HG03060 (cell line): ENCODE measurements around the gene TMEM100.

Experiments
- ATAC-seq: cut with Tn5 transposase; IDR thresholded peaks from one replicate; pipeline ENCODE4 v1.9.1; 2021; ENCODE audit warnings: low read depth, moderate number of reproducible peaks; ENCODE audit not compliant: unreplicated experiment

The TMEM100 gene

DNA sequence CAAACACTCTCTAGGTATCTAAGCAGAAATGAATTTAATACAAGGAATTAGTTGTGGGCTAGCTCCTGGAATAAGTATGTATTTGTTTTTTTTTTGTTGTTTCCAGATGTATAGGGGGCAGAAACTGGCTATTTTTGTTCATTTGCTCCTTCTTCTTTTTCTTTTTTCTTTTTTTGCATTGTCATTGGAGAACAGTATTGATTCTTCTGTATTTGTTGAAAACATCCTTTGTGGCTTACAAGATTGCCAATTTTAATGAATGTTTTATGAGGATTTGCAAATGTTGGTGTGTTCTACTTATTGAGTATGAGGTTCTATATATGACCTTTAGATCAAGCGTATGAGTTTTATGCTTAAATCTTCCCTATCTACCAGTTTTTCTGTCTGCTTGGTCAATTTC, 22.6 kb upstream of the TMEM100 start:
- no peak for ATAC-seq

DNA sequence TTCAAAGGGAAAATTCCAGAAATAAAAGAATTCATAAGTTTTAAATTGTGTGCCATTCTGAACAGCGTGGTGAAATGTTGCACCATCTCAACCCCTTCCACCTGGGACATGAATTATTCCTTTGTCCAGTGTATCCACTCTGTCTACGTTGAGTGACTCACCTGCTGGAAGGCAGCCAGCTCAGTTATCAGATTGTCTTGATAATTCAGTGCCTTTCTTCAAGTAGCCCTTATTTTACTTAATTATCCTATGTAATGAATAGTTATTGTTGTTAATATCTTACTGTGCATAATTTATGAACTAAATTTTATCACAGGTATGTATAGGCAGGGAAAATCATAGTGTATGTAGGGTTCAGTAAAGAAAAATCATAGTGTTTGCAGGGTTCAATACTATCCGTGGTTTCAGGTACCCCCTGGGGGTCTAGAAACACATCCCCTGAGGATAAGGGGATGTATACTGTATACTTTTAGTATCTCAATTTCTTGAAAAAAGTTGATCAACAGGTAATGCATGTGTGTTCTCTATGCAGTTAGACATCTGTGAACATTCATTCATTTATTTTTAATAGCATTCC, 20.5 kb upstream of the TMEM100 start:
- peak; percentile 27 for ATAC-seq

DNA sequence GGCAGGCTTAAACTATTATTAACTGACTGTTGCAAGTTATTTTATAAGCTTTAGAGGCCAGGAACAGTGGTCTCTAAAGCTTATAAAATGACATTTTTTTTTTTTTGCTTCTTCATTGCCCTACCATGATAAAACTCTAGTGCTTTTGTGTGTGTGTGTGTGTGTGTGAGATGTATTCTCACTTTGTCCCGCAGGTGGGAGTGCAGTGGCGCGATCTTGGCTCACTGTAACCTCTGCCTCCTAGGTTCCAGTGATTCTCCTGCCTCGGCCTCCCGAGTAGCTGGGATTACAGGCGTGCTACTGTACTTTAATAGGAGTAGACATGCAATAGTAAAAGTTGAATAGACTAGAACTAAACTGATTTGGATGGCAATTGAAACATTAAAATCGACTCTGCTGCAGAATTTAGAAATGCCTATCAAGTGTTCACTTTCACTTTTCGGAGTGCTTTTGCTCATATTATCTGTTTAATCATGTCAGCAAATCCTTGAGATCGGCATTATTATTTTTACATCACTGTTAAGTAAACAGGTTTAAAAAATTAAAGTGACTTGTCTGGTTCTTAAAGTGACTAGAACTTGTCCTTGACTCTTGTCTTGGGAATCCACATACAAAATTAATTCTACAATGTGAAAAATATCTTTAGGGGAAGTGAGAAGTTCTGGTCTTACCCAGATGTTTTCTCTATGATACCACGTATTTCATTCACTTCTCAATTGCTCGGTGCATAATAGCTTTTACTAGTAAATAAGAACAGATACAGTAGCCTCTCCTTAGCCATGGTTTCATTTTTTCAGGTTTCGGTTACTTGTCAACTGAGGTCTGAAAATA, 19.8 kb upstream of the TMEM100 start:
- ATAC-seq: peak; percentile 82

DNA sequence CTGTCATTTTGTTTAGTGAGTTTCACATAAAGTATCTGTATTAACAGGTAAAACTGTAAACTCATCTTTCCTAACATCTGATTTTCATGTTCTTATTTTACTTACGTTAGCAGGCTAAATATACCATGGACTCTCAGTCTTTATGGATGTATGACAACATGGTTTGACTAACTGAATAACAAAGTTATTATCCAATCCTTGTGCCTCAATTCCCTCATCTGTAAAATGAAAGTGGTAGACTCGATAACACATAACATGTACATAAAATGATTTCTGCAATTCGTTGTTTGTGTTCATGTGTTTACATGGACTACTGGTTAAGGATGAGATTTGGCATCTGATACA, 18.7 kb upstream of the TMEM100 start:
- no peak for ATAC-seq

DNA sequence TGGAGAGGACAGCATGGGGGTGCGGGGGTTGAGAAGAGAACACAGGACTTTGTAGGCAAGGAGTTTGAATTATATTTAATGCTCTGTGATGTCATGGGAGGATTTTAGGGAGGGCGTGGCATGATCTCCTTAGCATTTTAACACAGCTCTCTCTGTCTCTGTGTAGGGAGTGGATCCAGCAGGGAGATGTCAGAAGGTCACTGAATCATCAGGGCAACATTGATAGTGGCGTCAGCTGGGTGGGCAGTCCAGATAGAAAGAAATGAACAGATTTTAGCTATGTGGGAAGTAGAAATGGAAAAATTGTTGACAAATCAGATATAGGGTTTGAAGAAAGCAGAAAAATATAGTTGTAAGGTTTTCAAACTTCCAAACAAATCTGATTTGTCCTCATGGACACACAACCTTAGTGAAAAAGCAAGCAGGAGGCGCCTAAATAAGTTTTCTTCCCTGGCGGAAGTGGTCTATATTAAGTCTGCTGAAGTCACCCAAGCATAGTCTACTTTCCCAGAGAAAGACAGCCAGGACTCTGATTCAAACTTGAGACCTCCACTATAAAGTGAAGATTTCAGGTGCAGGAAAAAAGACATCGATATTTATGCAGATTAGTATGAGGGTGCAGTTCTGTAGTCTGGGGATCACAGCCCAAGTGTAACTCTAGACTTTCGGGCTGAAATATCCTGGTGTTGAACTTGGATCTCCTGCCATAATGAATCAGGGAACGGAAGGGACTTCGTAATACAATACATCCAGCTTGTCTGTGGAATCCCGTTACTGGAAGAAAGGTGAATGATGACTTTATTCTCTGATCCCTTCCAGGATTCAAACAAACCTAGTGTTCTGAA, 18.1 kb upstream of the TMEM100 start:
- ATAC-seq: no peak

DNA sequence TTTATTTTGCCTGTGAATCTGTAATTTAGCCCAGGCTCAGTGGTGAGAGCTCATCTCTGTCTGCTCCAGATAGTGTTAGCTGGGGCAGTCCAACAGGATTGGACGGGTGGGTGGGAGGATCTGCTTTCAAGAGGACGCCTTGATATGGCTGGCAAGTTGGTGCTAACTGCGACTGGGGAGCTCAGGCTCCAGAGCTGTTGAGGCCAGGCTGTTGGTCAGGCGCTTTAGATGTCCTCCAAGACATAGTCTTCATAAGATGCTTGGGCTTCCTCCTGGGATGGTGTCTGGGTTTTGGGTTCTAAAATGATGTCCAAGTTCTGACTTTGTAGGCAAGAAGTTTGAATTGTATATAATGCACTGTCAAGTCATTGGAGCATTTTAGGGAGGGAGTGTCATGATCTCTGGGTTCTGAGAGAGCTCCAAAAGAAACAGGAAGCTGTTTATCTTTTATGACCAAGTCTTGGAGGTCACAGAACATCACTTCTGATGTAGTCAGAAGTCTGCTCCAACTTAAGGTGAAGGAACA, 15.4 kb upstream of the TMEM100 start:
- ATAC-seq: no peak

DNA sequence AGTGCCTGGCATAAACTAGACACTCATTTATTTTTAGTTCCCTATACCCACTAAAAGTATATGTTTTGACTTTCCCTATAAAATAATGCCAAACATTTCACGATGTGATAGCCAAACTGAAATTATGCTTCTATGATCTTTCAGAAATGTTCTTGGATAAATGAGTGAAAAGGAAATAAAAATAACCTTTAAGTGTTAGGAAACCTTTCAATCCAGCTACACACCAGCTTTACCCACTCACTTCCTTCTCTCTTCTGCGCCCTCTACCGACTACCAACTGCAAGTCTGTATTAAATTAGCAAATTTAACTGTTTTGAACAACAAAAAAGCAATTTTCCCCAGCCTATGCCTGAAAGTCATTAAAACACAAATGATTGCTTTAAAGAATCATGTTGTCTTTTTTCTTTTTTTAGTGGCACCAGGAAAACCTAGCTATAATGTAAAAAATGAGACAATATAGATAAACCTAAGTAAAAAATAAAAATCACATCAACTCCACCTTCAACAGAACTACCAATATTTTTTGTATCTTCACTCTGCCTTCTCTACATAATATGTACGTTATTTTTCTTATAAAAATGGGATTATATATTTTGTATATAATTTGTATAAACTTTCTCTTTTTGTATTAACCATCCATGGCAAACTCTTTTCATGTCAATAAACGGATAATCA, 13.2 kb upstream of the TMEM100 start:
- ATAC-seq: no peak

DNA sequence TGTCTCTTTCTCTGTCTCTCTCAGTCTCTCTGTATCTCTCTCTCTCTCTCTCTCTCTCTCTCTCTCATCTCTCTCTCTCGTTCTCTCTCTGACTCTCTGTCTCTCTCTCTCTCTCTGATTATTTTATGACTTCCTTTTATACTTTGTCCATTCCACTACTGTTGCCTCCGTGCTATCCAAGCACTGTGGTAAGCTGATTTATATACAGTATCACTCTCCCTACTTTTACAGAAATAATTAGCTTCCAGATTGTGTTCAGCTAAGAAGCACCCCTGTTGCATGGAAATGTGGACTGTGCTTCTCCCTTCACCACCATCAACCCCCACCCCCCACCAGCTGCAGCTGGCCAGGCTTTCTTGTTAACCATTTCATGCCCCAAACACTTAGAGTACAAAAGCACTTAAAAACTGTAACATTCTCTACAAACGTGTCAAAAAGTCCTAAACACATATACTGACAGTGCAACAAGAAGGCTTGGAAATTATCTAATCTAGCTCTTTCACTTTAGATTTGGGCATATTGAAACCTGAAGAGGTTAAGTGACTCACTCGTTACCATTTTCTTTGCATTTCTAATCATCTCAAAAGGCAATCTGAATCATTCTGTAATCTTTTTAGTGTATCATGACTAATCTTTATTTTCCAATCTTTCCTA, 11.6 kb upstream of the TMEM100 start:
- peak; percentile 73 for ATAC-seq

DNA sequence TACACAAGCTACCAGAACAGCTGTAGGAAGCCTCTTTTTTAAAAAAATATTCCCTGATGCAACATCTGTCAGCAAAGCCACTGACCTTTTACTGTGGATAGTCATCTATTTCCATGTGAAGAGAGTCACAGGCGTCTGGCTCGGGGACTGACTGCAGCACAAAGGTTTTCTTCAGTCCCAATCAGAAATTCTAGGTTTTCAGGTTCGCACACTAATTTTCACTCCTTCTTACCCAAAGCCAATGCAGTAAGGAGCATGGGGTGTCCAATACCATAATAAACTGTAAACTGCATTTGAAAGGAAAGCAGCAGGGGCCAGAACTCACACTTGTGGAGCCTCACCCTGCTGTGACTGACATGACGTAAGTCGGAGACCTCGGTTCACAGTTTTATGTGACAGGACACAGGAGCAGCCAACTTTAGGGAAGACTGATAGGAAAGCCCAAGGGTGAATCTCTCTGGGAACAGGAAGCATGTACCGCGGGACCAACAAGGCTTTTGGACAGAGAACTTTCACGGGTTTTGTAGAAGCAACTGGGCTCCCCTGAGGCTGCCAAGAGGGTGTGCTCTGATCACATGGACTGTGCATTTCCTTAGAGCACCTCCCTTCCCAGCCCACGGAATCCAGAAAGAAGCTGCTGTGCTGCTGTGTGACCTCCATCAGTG, 9.1 kb upstream of the TMEM100 start:
- ATAC-seq: no peak

DNA sequence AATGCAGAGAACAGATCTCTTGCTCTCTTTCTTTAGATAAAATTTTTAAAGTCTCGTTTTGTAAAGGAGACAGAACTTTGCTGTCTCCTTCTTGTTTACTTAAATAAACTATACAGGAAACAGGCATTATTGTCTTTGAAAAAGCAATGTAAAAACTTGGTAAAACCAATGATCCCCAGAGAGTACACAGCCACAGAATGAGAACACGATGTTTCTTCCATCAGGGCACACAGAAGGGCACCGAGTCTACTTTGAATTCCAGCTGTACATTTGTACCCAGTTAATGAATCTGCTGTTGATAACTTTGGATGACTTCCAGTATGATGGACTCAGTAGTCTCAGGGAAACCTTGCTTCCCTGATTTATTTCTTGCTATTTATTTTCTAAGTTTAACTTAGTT, 8.1 kb upstream of the TMEM100 start:
- ATAC-seq: no peak

DNA sequence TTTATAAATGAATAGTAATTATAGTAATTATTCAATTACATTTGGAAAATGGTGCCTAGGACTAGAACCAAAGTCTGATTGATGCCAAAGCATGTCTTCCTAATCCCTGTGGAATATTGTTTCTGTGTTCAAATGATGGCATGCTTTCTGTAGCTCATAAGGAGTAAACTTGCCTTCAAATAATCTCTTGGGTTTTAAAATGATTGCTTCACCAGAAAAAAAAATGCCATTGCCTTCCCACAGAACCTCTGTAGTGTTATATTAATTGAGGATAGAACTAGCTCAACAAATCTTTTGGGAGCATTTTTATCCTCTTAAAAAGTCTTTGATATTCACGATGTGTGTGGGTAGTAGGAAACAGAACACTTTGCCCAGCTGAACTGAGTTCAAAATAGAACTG, 7.7 kb upstream of the TMEM100 start:
- ATAC-seq: no peak

DNA sequence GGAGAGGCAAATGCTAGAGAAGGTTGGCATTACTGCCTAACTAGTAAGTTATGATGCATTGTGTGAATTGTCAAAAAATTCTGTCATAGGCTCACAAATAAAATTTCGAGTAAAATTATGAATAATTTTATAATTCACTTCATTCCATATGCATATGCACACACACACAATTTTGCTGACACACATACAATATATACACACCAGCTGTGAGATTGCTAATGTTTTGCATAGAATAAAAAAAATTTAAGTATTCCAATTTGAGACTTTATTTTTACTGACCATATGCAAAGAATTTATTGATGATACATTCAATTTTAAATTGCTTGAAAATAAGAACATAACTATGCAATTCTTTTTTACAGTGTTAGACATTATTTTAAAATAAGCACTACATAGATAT, 6.8 kb upstream of the TMEM100 start:
- ATAC-seq: no peak

DNA sequence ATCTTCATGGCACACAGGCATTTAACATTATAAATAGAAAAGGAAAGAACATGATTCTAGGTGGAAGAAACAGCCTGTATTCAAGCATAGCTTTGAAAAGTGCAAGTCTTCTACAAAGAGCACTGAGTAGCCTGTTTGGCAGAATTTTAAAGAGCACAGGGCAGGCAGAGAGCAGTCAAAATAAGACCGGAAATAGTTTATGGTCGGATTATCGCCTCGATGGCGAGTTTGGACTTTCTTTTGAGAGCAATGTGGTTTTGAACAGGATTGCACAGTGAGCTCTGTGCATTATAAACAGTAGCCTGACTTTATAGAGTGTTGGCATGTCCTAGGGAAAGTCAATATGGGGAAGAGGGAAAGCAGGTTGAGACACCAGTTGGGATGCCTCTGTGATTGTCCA, 6.2 kb upstream of the TMEM100 start:
- no peak for ATAC-seq

DNA sequence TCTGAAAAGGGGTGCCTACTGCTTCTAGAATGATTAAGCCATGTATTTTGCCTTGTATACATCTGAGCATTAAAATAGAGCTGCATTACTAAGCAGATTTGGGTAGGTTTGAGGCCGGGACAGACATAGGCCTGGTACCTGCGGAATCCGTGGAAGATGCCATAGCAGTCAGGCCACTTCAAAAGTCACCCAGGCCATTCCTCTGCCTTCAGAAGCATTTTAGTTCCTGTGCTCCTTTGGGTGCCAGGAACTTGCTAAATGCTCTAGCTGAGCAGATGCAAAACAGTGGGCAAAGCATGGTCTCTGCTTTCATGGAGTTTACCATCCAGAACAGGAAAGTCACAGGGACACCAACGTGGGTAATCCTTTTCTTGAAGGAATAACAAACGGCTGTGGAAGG, 5.7 kb upstream of the TMEM100 start:
- no peak for ATAC-seq

DNA sequence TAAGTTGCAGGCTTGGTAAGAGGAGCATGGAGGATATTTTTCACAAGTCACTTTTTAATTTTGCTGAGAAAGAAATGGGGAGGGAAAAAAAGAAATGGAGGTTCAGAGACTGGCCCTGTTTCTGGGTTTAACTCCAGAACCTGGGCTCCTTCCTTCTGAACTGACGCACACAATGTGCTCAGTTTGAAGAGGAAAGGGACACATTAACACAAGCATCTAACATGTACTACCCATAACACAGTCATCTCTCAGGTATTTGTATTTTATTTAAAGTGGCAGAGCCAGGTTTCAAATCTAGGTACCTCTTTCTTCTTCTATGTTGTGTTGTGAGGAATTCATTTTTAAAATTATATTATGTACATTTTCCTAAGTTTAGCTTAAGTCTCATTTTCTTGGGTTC, 5.3 kb upstream of the TMEM100 start:
- no peak for ATAC-seq

DNA sequence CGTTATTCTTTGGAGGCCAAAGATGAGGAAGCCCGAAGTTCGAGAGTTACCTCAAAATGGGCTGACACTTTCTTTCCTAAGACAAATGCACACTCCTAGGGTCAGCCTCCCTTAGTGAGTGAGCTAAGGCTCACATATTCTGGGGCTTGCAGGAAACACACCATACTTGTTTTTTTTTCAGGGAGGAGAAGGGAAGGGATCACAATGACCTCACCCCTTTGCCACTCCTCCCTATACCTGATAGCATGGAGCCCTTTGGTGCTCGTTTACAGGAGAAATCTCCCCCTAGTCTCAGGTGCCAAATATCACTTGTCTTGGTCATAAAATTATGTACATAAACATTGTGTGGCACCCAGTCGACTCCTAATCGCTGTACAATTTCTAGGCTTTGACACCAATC, 4.6 kb upstream of the TMEM100 start:
- ATAC-seq: no peak

DNA sequence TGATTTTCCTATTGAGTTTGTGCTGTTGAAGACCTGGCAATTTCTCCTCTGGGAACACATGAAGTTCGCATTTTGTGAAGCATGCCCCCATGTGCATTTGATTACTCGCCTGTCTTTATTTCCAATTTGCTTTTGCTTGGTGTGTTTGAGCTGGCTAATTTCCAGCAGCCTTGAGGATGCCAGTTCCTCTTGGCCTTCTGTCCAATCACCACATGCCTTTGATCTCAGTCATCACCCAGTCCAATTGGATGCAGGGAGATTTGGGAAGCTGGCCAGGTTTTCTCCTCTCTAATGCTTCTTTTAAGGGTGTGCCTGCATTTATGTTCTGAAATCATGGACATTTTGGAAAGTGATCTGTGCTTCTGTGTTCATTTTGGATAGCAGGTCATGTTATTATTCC, 3.8 kb upstream of the TMEM100 start:
- ATAC-seq: no peak

DNA sequence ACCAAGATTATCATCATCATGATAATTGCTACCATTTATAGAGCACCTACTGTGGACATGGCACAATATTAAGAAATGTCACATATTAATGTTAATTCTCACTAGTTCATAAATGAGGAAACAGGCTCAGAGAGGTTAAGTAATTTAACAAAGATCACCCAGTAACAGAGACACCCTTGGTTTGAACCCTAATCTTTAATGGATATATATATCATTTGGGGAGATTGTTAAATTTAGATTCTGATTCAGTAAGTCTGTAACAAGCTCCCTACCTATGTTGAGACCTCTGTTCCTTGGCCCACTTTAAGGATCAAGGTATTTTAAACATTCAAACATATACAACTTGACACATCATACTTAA, 804 bp upstream of the TMEM100 start:
- ATAC-seq: no peak

DNA sequence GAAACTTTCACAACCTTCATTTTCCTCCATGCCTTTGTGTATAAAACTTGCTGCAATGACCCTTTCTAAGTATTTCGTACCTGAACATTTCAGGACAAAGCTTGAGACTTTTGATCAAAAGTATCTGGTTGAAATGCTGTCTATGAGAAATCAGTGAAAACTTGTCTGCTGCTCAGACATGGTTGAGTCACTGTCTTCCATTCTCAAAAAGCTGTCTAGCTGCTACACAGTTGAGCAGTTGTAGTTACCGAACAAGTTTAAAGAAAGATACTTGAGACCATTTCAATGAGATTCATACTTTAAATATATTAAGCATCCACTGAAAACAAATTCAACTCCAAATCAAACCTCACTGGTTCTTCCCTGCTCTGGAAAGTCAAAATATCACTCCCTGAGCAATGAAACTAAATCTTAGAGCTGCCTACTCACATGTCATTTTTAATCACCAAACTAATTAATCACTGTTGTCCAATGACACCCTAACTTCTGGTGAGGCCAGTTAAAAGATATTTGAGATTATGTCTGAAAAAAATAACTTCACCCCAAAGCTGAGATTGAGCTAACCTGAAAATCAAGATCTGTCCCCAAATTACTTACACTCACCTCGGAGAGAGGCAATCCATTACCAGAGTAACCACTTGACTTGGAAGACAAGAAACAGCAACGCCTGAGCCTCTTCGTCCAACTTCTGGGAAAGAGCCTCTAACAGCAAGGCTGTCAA, 488 bp downstream of the TMEM100 start:
- ATAC-seq: no peak
